ENCODE measurements around the gene SNX25. TPM values are rescaled to one million over a fixed set of nuclear protein-coding genes. Genes with fewer than 3 reads are reported as not detected.
"Not testable (repeated sequence)": the region's sequence is repeated elsewhere in the genome, so short reads cannot be mapped to it uniquely, and the experiment has no call there.

SNX25 gene
- total RNA-seq = 19.7 and 20.4 TPM in 2 replicates

GRCh38 chr4:185209031-185209851, at the start of gene SNX25:
TSS of gene SNX25 (plus strand) at chr4:185209598. CDS start at chr4:185209827, 229 bp downstream.
- intact Hi-C loops (cut with micrococcal nuclease) = loop anchor here (1.0 to 10.0 kb wide), 10 partner anchors 44 to 974 kb away; partner anchors contain the start of genes ANKRD37, CCDC110, CENPU and IRF2

- intact Hi-C loops (cut with micrococcal nuclease) = loop anchor here (1.0 kb wide), 4 partner anchors 18 to 230 kb away; partner anchors contain the start of genes LRP2BP, SLC25A4 and SNX25
Observed at GRCh38 chr4:185165605-185166063, 43.8 kb upstream of the SNX25 start.

- intact Hi-C loops (cut with micrococcal nuclease) = no loop called here
Observed at GRCh38 chr4:185167234-185167633, 42.2 kb upstream of the SNX25 start.

GRCh38 chr4:185171373-185172071, 37.9 kb upstream of the SNX25 start:
- intact Hi-C loops (cut with micrococcal nuclease) = no loop called here

DNA sequence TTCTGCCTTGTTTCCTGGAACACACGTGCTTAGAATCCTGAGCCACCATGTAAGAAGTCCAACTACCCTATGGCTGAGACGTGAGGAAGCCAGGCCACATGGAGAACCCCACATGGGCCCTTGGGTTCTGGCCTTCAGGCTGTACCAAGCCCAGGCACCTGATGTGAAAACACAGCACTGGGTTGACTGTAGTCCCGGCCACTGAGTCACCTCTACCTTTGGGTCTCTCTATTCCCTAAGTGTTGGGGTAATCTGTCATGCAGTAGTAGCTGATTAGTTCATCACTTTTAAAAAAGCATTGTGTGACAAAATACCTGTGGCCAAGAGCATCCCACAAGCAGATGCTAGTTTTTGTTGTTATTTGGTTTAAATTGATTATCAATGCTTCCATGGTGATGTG, 29.9 kb upstream of the SNX25 start:
- intact Hi-C loops (cut with micrococcal nuclease) = no loop called here

DNA sequence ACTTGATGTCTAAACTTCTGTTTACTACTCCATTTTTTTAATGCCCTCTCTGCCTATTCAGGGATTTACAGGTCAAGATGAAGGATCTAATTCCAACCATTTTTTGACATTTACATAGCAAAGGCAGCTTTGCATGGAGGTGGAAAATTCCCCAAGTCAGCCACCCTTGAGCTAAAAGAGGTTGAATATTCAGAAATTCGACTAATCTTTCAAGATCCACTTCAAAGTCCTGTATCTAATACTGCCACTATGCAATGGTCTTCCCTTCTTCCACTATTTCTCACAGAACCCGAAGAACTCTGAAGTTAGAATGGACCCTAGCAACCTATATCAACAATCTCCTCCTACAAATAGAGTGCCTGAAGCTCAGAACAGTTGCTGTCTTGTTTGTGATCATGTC, 27.2 kb upstream of the SNX25 start:
- intact Hi-C loops (cut with micrococcal nuclease) = loop anchor here (5.0 kb wide), 1 partner anchor 435 kb away; no protein-coding TSS in a partner anchor

DNA sequence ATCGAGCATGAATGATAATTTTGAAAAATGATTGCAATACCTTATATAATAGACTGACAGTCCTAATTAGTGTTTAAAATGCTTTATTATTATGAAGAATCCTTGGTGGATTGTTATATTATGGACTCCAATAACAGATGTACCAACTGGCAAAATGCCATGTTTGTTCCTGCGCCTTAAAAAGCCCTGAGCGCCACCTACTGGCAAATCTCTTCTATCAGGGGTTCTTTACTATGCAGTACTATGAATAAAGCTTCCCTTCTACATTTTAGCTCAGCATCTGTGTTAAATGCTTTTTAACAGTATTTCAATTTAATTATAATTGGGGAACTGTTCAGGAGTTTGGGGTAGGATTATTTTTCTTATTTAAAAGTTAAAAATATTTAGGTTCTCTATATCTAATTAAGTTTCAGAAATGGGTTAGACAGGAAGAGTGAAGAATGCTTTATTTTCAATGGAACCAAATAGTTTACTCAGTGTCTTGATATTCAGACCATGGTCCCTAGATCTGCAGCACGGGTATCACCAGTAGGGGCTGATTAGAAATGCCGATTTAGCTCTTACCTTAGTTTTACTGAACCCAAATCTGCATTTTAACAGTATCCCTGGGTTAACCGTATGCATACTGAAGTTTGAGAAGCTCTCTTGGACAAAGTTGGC, 25.6 kb upstream of the SNX25 start:
- intact Hi-C loops (cut with micrococcal nuclease) = loop anchor here (1.0 to 5.0 kb wide), 8 partner anchors 18 to 436 kb away; no protein-coding TSS in a partner anchor

- intact Hi-C loops (cut with micrococcal nuclease) = no loop called here
Observed at GRCh38 chr4:185186769-185187168, 22.6 kb upstream of the SNX25 start.

DNA sequence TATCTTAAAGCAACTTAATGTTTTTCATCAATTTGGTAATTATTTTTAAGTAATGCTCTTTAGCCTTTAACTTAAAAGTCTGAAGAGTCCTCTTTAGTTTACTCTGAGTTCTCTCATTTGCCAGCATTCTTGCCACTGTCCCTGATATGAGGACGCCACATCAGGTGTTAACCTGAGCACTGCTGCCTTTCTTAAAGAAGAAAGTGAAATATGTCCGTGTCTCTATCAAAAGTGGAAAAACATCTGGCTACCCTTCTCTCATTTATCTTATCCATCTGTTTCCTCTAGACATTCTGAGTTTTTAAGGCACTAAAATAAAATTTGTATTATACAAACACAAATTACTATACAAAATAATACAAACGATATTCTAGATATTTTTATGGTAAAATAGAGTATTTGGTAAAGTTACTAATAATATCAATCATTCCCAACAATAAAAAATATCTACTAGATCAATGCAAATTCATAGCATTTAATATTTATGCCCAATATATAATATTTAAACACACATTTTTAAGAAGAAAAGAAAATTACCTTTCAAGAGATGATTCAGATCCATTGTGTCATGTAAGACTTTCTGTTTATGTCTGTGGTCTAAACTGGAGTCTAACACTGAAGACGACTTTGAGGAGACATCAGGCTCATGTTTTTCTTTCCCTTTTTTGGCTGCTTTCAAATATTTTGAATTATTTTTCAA, 19.6 kb upstream of the SNX25 start:
- intact Hi-C loops (cut with micrococcal nuclease) = no loop called here

DNA sequence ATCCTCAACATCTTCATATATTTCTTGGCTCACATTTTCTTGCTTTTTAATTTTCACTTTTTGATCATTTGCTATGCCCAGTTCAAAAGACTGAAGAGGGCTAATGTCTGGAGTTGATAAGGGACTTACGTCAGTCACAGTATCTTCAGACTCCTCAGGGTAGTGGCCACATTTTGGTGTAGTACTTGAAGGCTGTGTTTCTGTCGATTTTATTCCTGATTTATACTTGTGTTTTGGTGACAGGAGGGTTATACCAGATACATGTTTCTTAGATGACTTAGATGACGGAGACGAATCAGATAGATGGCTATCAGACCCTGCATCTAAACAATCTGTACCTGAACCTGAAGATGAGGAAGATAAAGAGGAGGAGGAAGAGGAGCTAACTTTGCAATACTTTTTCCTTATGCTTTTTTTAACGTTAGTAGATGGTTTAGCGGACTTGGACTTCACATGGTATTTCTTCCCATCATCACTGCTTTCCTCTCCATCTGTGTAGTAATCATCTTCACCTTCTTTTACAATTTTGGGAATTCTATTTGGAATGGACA, 19.0 kb upstream of the SNX25 start:
- intact Hi-C loops (cut with micrococcal nuclease) = no loop called here

- intact Hi-C loops (cut with micrococcal nuclease) = no loop called here
Observed at GRCh38 chr4:185192059-185192458, 17.3 kb upstream of the SNX25 start.

- intact Hi-C loops (cut with micrococcal nuclease) = no loop called here
Observed at GRCh38 chr4:185194924-185195888, 14.2 kb upstream of the SNX25 start.

DNA sequence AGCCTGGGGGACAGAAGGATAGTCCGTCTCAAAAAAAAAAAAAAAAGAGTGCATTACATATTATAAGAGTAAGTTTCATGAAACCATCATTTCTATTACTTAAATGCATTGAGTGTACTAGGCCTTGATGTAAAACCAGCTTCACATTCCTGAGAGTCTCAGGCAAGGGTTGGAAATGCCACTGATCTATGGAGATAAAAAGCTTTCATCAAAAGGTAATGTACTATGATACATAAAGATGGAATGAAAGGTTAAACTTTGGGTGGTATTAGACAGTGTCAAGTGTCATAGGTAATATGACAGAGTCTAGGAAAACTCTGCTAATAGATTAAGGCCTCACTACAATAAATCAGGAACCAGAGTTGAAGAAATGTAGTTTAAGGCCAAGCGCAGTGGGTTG, 13.0 kb upstream of the SNX25 start:
- intact Hi-C loops (cut with micrococcal nuclease) = no loop called here

DNA sequence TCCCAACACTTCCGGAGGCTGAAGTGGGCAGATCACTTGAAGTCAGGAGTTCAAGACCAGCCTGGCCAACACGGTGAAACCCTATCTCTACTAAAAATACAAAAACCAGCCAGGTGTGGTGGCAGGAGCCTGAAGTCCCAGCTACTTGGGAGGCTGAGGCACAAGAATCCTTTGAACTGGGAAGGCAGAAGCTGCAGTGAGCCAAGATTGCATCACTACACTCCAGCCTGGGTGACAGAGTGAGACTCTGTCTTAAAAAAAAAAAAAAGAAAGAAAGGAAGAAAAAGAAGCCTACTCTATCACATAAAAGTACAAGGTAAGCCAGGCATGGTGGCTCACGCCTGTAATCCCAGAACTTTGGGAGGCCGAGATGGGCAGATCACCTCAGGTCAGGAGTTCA, 11.2 kb upstream of the SNX25 start:
- intact Hi-C loops (cut with micrococcal nuclease) = not testable (repeated sequence)

- intact Hi-C loops (cut with micrococcal nuclease) = loop anchor here (1.0 to 10.0 kb wide), 14 partner anchors 8 to 1700 kb away; partner anchors contain the start of genes ACSL1, CASP3, IRF2 and PRIMPOL
Observed at GRCh38 chr4:185201977-185202962, 7.1 kb upstream of the SNX25 start.

DNA sequence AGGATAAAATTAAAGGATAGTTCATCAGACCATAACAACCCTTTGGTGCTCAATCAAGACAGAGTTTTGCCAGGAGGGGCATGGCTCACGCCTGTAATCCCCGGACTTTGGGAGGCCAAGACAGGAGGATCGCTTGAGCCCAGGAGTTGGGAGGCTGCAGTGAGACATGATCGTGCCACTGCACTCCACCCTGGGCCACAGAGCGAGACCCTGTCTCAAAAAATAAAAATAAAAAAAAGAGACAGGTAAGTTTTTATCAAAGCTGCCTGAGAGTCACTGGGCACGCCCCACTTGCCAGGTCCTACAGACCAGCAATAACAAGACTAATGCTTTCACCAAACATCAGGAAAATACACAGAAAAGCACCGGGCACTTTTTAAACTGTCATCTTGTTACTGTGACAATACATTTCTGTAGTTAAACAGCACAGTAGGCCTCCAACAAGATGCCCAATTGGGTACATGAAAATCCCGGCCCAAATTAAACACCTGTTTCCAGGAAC, 6.4 kb upstream of the SNX25 start:
- intact Hi-C loops (cut with micrococcal nuclease) = loop anchor here (1.0 to 10.0 kb wide), 15 partner anchors 7 to 1759 kb away; partner anchors contain the start of genes ACSL1, CASP3, CDKN2AIP and IRF2

- intact Hi-C loops (cut with micrococcal nuclease) = loop anchor here (1.0 to 10.0 kb wide), 19 partner anchors 20 to 1759 kb away; partner anchors contain the start of genes ACSL1, ANKRD37, CASP3 and CCDC110
Observed at GRCh38 chr4:185203486-185204237, 5.7 kb upstream of the SNX25 start, which contains the start of gene CFAP97. TSS of gene CFAP97 (minus strand) at chr4:185204000. CDS start at chr4:185191196, 12,804 bp downstream.

Data from T-helper 1 cell treated with Interleukin-12 subunit alpha and Interleukin-12 subunit beta and Interleukin-4 antibody, amounts not matched to agents 30 ng/mL and 1 ng/mL, for 36 hours (primary cell).